ENCODE data around the gene HOXA9. TPM values are rescaled to one million over a fixed set of nuclear protein-coding genes. Genes with fewer than 3 reads are reported as not detected.

The HOXA9 gene
- total and polyA plus RNA-seq, 5 donors from 2014 or later: 0.20 to 1.1 TPM; not detected in 3

GRCh38 chr7:27128034-27128433, 37.3 kb downstream of the HOXA9 start:
- no peak for ATAC-seq (ENCODE audit: low read depth in 2 of 2)
- no peaks in the 10 kb centered on the region for H3K9me3 ChIP-seq (ENCODE audit: control insufficient read depth in 2 of 2, low read length in 2 of 2)
- DNase-seq: no peak
- H3K27ac Mint-ChIP-seq: no peak overlapping the region
- H3K4me1 ChIP-seq (ENCODE audit: control insufficient read depth, insufficient read depth, low read length, poor library complexity, severe bottlenecking): peaks cover 3% of the 10 kb centered on the region
- peaks cover 0 to 7% (median 0%) of the 10 kb centered on the region in 4 donors for H3K4me1 Mint-ChIP-seq
- H3K36me3 Mint-ChIP-seq: no peaks in the 10 kb centered on the region
- no peak overlapping the region for H3K27ac ChIP-seq (ENCODE audit: insufficient read depth, low read length, poor library complexity, severe bottlenecking)
- no peaks in the 10 kb centered on the region for H3K36me3 ChIP-seq (ENCODE audit: control insufficient read depth, insufficient read depth, low read length)
- H3K27me3 ChIP-seq (ENCODE audit: control insufficient read depth, insufficient read depth, low read length): peaks cover 24% of the 10 kb centered on the region
- H3K4me3 Mint-ChIP-seq: peak overlapping the region in 1 of 4 donors; percentile 11
- H3K9me3 Mint-ChIP-seq: peaks cover 0 to 4% (median 0%) of the 10 kb centered on the region in 7 donors
- H3K4me3 ChIP-seq (ENCODE audit: low read depth, low read length): no peak overlapping the region
- peaks cover 54% of the 10 kb centered on the region for H3K27me3 Mint-ChIP-seq

DNA sequence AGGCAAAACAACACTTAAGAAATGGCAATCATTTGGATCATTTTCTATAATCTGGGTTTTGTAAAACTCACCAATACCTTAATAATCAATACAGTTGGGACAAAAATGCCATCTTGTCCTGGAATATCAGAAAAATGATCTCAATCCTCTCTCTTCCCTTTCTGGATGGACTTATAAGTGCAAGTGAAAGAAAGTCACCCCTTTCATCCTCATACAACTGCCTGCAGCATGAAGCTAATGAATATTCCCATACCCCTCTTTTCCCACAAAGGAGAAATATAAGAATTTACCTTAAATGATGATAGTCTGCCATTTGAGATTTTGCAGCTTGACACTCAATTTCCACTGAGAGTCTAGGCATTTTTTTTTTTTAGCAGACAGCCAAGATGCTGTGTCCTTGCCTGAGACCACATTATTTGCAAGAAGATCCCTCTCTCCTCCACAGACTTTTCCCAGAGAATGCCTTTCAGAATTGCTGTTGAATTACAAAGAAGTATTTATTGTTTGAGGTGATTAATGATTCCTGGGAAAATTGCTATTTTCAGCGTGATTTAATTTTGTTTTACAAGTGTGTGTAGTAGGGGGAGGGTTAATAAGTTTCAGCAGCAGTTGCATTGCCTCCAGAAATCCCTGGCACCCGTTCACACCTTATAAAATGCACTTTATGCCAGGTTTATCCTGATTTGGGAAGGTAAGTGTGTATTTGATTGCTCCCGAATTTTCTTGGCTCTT, 38.6 kb downstream of the HOXA9 start:
- Mint-ChIP-seq H3K27ac (no peak overlapping the region), H3K36me3 (no peaks in the 10 kb centered on the region), H3K4me3 (no peak overlapping the region), H3K4me1 (peaks cover 0 to 7% (median 0%) of the 10 kb centered on the region in 4 donors), H3K27me3 (peaks cover 47% of the 10 kb centered on the region), H3K9me3 (peaks cover 0 to 2% (median 0%) of the 10 kb centered on the region in 7 donors)
- no peaks in the 10 kb centered on the region for H3K36me3 ChIP-seq (ENCODE audit: control insufficient read depth, insufficient read depth, low read length)
- DNase-seq (no peak), ATAC-seq (ENCODE audit: low read depth in 2 of 2) (no peak)
- no peaks in the 10 kb centered on the region for H3K9me3 ChIP-seq (ENCODE audit: control insufficient read depth in 2 of 2, low read length in 2 of 2)
- no peak overlapping the region for H3K27ac ChIP-seq (ENCODE audit: insufficient read depth, low read length, poor library complexity, severe bottlenecking)
- H3K4me1 ChIP-seq (ENCODE audit: control insufficient read depth, insufficient read depth, low read length, poor library complexity, severe bottlenecking): peaks cover 3% of the 10 kb centered on the region
- H3K27me3 ChIP-seq (ENCODE audit: control insufficient read depth, insufficient read depth, low read length): peaks cover 17% of the 10 kb centered on the region
- no peak overlapping the region for H3K4me3 ChIP-seq (ENCODE audit: low read depth, low read length)

DNA sequence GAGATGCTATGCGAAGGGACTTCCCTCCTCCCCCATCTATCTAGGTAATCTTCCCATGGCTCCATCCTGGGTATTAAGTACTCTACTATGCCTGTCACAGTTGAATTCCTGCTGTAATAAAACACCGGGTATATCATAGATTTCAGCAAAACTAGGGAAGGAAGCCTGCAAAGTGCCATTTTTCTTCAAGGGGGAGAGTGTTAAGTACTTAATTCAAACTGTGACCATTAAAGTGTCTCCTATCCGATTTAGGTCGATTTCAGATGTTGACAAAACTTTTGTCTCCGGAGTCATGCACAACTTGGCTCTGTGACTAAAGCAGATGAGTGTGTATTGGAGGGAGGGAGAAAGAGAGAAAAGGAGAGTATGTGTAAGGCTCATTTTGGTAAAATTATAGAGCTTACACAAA, 39.3 kb downstream of the HOXA9 start:
- DNase-seq (no peak), ATAC-seq (ENCODE audit: low read depth in 2 of 2) (no peak)
- Mint-ChIP-seq H3K4me3 (no peak overlapping the region), H3K27ac (no peak overlapping the region), H3K27me3 (peaks cover 43% of the 10 kb centered on the region), H3K9me3 (peaks cover 0 to 2% (median 0%) of the 10 kb centered on the region in 7 donors), H3K4me1 (peaks cover 0 to 2% (median 0%) of the 10 kb centered on the region in 4 donors), H3K36me3 (no peaks in the 10 kb centered on the region)
- no peaks in the 10 kb centered on the region for H3K9me3 ChIP-seq (ENCODE audit: control insufficient read depth in 2 of 2, low read length in 2 of 2)
- H3K4me3 ChIP-seq (ENCODE audit: low read depth, low read length): no peak overlapping the region
- H3K27me3 ChIP-seq (ENCODE audit: control insufficient read depth, insufficient read depth, low read length): peaks cover 15% of the 10 kb centered on the region
- no peak overlapping the region for H3K27ac ChIP-seq (ENCODE audit: insufficient read depth, low read length, poor library complexity, severe bottlenecking)
- no peaks in the 10 kb centered on the region for H3K36me3 ChIP-seq (ENCODE audit: control insufficient read depth, insufficient read depth, low read length)
- peaks cover 3% of the 10 kb centered on the region for H3K4me1 ChIP-seq (ENCODE audit: control insufficient read depth, insufficient read depth, low read length, poor library complexity, severe bottlenecking)

DNA sequence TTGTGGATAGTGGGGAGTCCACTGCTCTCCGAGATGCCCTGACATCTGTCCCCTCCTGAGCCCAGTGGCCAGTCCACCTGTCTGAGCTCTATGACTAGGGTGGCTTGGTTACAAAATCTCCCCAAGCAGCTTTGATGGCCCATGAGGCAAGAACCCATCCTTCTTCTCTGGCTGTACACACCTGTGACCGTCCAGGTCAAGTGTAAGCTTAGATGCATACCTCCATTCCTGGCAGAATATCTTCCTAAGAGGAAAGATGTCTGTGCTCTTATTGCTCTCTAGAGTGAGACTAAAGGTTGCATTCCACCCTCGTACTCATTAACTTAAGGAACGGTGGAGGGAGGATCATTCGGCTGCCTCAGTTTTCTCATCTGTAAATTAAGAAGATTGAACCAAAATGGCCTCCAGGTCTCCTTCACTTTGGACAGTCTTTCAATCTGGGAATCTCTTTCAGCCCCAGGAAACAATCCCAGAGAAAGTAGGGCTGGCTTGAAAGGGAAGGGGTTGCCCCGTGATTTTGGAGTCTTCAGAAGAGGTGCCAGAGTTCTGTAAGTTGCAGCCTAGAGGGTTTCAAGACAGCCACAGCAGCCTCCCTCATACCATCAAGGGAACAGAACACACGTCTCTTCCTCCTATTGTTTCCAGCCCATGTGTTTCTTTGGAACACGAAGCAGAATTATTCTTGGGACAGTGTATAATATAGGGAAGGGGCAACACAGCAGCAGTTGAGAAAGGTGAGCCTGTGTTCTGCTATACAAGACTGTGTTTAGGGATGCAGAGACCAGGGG, 40.2 kb downstream of the HOXA9 start:
- Histone ChIP-seq H3K4me3 (ENCODE audit: low read depth, low read length) (no peak overlapping the region), H3K36me3 (ENCODE audit: control insufficient read depth, insufficient read depth, low read length) (no peaks in the 10 kb centered on the region), H3K4me1 (ENCODE audit: control insufficient read depth, insufficient read depth, low read length, poor library complexity, severe bottlenecking) (no peaks in the 10 kb centered on the region), H3K9me3 (ENCODE audit: control insufficient read depth in 2 of 2, low read length in 2 of 2) (no peaks in the 10 kb centered on the region), H3K27ac (ENCODE audit: insufficient read depth, low read length, poor library complexity, severe bottlenecking) (no peak overlapping the region), H3K27me3 (ENCODE audit: control insufficient read depth, insufficient read depth, low read length) (peaks cover 15% of the 10 kb centered on the region)
- Mint-ChIP-seq H3K27ac (no peak overlapping the region), H3K27me3 (peaks cover 42% of the 10 kb centered on the region), H3K9me3 (peaks cover 0 to 2% (median 0%) of the 10 kb centered on the region in 7 donors), H3K4me3 (no peak overlapping the region), H3K36me3 (no peaks in the 10 kb centered on the region), H3K4me1 (peaks cover 0 to 2% (median 0%) of the 10 kb centered on the region in 4 donors)
- DNase-seq (no peak), ATAC-seq (ENCODE audit: low read depth in 2 of 2) (no peak)

DNA sequence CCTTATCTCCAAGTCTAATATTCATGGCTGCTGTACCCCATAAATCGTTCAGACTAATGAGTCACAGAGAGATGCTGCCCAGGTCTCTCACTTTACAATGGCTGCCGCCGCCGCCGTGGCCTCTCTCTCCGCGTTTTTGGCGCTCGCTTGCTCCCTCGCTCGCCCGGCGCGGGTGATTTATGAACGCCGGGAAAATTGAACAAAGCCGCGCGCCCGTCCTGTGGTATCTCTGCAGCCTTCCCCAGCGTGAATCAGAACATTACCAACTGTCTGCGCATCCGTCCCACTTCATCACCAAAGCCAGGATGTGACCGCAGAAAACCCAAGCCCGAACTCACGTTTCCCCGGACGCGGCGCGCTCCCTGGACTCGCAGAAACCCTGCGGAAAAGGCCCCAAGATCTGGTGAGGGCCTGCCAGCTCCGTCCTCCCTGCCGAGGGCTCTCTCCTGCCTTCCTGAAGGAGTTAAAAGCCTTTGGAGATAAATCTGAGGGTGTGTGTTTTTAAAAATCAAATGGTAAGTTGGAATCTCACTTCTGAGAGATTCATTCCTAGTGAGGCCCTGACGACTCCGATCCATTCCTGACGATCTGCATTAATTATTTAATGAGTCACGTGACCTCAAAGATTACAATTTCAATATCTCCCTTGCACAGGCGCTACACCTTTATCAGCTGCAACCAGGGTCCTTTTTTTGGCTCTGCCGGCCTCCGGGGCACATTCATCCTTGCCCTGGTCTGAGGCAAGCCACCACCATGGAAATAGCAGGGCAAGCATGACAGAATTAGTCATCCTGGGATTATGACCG, 41.0 kb downstream of the HOXA9 start:
- H3K4me1 ChIP-seq (ENCODE audit: control insufficient read depth, insufficient read depth, low read length, poor library complexity, severe bottlenecking): no peaks in the 10 kb centered on the region
- H3K9me3 ChIP-seq (ENCODE audit: control insufficient read depth in 2 of 2, low read length in 2 of 2): no peaks in the 10 kb centered on the region
- no peak overlapping the region for H3K27ac Mint-ChIP-seq
- peak overlapping the region in 1 of 4 donors; percentile 29 for H3K4me3 Mint-ChIP-seq
- no peak overlapping the region for H3K27ac ChIP-seq (ENCODE audit: insufficient read depth, low read length, poor library complexity, severe bottlenecking)
- no peak overlapping the region for H3K4me3 ChIP-seq (ENCODE audit: low read depth, low read length)
- H3K36me3 ChIP-seq (ENCODE audit: control insufficient read depth, insufficient read depth, low read length): no peaks in the 10 kb centered on the region
- H3K9me3 Mint-ChIP-seq: peaks cover 0 to 2% (median 0%) of the 10 kb centered on the region in 7 donors
- no peaks in the 10 kb centered on the region for H3K36me3 Mint-ChIP-seq
- no peak for DNase-seq
- H3K4me1 Mint-ChIP-seq: peaks cover 0 to 2% (median 0%) of the 10 kb centered on the region in 4 donors
- H3K27me3 ChIP-seq (ENCODE audit: control insufficient read depth, insufficient read depth, low read length): peaks cover 15% of the 10 kb centered on the region
- ATAC-seq (ENCODE audit: low read depth in 2 of 2): no peak
- H3K27me3 Mint-ChIP-seq: peaks cover 40% of the 10 kb centered on the region

DNA sequence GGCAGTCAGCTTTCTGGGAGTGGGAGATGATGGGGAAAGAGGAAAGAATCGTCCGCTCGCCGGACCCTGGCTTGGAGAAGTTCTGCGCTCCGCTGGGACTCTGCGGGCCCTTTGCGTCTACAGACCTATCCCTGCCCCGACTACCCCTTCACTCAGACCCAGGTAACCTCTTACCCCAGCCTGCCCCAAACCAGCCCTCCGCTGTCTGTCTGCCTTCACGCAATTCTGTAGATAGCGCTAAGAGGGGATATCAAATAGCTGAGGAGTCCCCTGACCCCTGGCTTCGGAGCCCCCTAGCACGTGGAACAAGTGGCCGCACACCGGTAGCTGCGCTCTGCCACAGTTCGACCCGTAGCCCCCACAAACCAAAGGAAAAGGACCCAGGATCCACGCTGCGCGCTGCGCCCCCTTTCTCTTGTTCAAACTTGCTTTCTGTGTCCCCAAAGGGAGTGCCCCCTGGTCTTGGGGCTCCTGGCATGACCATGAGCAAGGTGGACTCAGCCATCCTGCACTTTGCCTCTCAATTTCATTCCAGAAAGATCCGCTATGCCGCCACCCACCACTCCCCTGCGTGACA, 41.8 kb downstream of the HOXA9 start:
- no peak overlapping the region for H3K4me3 Mint-ChIP-seq
- ATAC-seq (ENCODE audit: low read depth in 2 of 2): no peak
- H3K4me3 ChIP-seq (ENCODE audit: low read depth, low read length): no peak overlapping the region

GRCh38 chr7:27123007-27123476, 42.3 kb downstream of the HOXA9 start:
- Mint-ChIP-seq H3K9me3 (peaks cover 0 to 2% (median 0%) of the 10 kb centered on the region in 7 donors), H3K4me3 (no peak overlapping the region), H3K4me1 (no peaks in the 10 kb centered on the region), H3K36me3 (no peaks in the 10 kb centered on the region), H3K27ac (no peak overlapping the region), H3K27me3 (peaks cover 38% of the 10 kb centered on the region)
- Histone ChIP-seq H3K27me3 (ENCODE audit: control insufficient read depth, insufficient read depth, low read length) (peaks cover 10% of the 10 kb centered on the region), H3K27ac (ENCODE audit: insufficient read depth, low read length, poor library complexity, severe bottlenecking) (no peak overlapping the region), H3K4me1 (ENCODE audit: control insufficient read depth, insufficient read depth, low read length, poor library complexity, severe bottlenecking) (no peaks in the 10 kb centered on the region), H3K9me3 (ENCODE audit: control insufficient read depth in 2 of 2, low read length in 2 of 2) (no peaks in the 10 kb centered on the region), H3K4me3 (ENCODE audit: low read depth, low read length) (no peak overlapping the region), H3K36me3 (ENCODE audit: control insufficient read depth, insufficient read depth, low read length) (no peaks in the 10 kb centered on the region)
- DNase-seq: no peak
- ATAC-seq (ENCODE audit: low read depth in 2 of 2): no peak

More for the DNA sequence above, 41.8 kb downstream of the HOXA9 start:
- Mint-ChIP-seq H3K36me3 (no peaks in the 10 kb centered on the region), H3K27ac (no peak overlapping the region), H3K9me3 (peaks cover 0 to 2% (median 0%) of the 10 kb centered on the region in 7 donors), H3K4me1 (no peaks in the 10 kb centered on the region), H3K27me3 (peaks cover 37% of the 10 kb centered on the region)
- Histone ChIP-seq H3K27ac (ENCODE audit: insufficient read depth, low read length, poor library complexity, severe bottlenecking) (no peak overlapping the region), H3K9me3 (ENCODE audit: control insufficient read depth in 2 of 2, low read length in 2 of 2) (no peaks in the 10 kb centered on the region), H3K4me1 (ENCODE audit: control insufficient read depth, insufficient read depth, low read length, poor library complexity, severe bottlenecking) (no peaks in the 10 kb centered on the region), H3K36me3 (ENCODE audit: control insufficient read depth, insufficient read depth, low read length) (no peaks in the 10 kb centered on the region), H3K27me3 (ENCODE audit: control insufficient read depth, insufficient read depth, low read length) (peaks cover 13% of the 10 kb centered on the region)
- DNase-seq: no peak

Data from CD4-positive, CD25-positive, alpha-beta regulatory T cell (primary cell).